ENCODE data around the gene SLC25A45. TPM values are rescaled to one million over a fixed set of nuclear protein-coding genes. Genes with fewer than 3 reads are reported as not detected.
"Not testable (repeated sequence)": the region's sequence is repeated elsewhere in the genome, so short reads cannot be mapped to it uniquely, and the experiment has no call there.

The SLC25A45 gene
- total and polyA plus RNA-seq, 2 donors (not counting 1 experiment from before 2014, with no cell fraction given): 16.4 to 80.6 TPM

DNA sequence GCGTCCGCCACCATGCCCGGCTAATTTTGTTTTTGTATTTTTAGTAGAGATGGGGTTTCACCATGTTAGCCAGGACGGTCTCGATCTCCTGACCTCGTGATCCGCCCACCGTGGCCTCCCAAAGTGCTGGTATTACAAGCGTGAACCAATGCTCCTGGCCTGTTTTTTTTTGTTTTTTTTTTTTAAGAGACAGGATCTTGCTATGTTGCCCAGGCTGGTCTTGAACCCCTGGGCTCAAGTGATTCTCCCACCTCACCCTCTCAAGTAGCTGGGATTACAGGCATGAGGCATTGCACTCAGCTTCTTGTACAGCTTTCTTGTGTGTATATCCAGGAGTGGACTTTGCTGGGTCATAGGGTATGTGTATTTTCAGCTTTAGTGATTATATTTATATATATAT lies 49.9 kb downstream of the SLC25A45 start:
- intact Hi-C loops (cut with micrococcal nuclease): loop anchor here (5.0 kb wide), 1 partner anchor 70 kb away; the partner anchor contains the start of gene POLA2
- not testable (repeated sequence) for H3K4me2 ChIP-seq (replicated peaks; ENCODE audit: low read depth, low read length, poor library complexity, severe bottlenecking); H3K27me3 Mint-ChIP-seq; H3K9me3 ChIP-seq (ENCODE audit: control extremely low read depth in 1 of 3, control insufficient read depth in 2 of 3, insufficient read depth in 1 of 3, low read length in 2 of 3); H3K4me3 ChIP-seq (ENCODE audit: control extremely low read depth in 1 of 5, extremely low read depth in 1 of 5, insufficient read depth in 1 of 5, low read depth in 2 of 5, low read length in 4 of 5); H3K36me3 ChIP-seq (replicated peaks in 1 of 2; ENCODE audit: control extremely low read depth in 1 of 2, control insufficient read depth in 1 of 2, extremely low read depth in 1 of 2, insufficient read depth in 2 of 2, low read length in 1 of 2); H3K27ac ChIP-seq (ENCODE audit: low read length in 2 of 2); H3K27me3 ChIP-seq (replicated peaks in 1 of 4; ENCODE audit: control extremely low read depth in 1 of 4, control insufficient read depth in 3 of 4, insufficient read depth in 4 of 4, low read length in 3 of 4); H2AFZ ChIP-seq (ENCODE audit: insufficient read depth, low read depth, low read length, poor library complexity, severe bottlenecking); ATAC-seq (ENCODE audit: low read depth); H3K9me3 Mint-ChIP-seq (ENCODE audit: insufficient read depth); H3K27ac Mint-ChIP-seq; H3K4me3 Mint-ChIP-seq; H3K9ac ChIP-seq (ENCODE audit: low read length); DNase-seq
- ChIA-PET CTCF (interaction anchor here (0.6 to 12.0 kb wide), 17 partner anchors 12 to 527 kb away, joined by 3 to 214 read pairs (median 5); partner anchors contain the start of genes CDC42EP2, MUS81 and TIGD3), POLR2A (interaction anchor here (0.6 to 2.0 kb wide), 9 partner anchors 17 to 891 kb away, joined by 3 to 13 read pairs (median 5); partner anchors contain the start of gene CDC42EP2)
- peaks cover 38% of the 10 kb centered on the region for H3K79me2 ChIP-seq (ENCODE audit: control insufficient read depth, insufficient read depth, low read length)
- H3K4me1 ChIP-seq (ENCODE audit: control insufficient read depth in 2 of 2, insufficient read depth in 2 of 2, low read length in 2 of 2): peaks cover 30 to 35% of the 10 kb centered on the region in 2 donors
- H4K20me1 ChIP-seq (ENCODE audit: control insufficient read depth, insufficient read depth, low read length, poor library complexity, severe bottlenecking): peaks cover 30% of the 10 kb centered on the region
- 99% methylated on average over 6 of the region's 9 CpGs for WGBS (ENCODE audit: insufficient coverage)
- peaks cover 31% of the 10 kb centered on the region for H3K4me1 Mint-ChIP-seq

DNA sequence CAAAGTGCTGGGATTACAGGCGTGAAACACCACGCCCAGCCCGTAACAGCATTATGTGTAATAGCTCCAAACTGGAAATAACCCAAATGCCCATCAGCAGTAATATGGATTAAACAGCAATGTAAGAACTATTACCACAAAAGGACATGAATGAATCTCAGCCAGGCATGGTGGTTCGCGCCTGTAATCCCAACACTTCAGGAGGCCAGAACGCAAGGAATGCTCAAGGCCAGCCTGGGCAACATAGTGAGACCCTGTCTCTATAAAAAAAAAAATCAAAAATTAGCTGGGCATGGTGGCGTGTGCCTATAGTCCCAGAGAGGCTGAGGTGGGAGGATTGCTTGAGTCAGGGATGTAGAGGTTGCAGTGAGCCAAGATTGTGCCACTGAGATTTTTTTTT lies 51.9 kb downstream of the SLC25A45 start:
- intact Hi-C loops (cut with micrococcal nuclease): loop anchor here (1.0 to 5.0 kb wide), 3 partner anchors 15 to 68 kb away; partner anchors contain the start of gene POLA2
- H3K27me3 ChIP-seq (replicated peaks in 1 of 4; ENCODE audit: control extremely low read depth in 1 of 4, control insufficient read depth in 3 of 4, insufficient read depth in 4 of 4, low read length in 3 of 4): no peaks in the 10 kb centered on the region
- DNase-seq (no peak), ATAC-seq (ENCODE audit: low read depth) (no peak)
- H3K27ac Mint-ChIP-seq: no peak overlapping the region
- peaks cover 19% of the 10 kb centered on the region for H3K79me2 ChIP-seq (ENCODE audit: control insufficient read depth, insufficient read depth, low read length)
- no peak overlapping the region for H3K4me3 ChIP-seq (ENCODE audit: control extremely low read depth in 1 of 5, extremely low read depth in 1 of 5, insufficient read depth in 1 of 5, low read depth in 2 of 5, low read length in 4 of 5)
- H2AFZ ChIP-seq (ENCODE audit: insufficient read depth, low read depth, low read length, poor library complexity, severe bottlenecking): no peak overlapping the region
- ChIA-PET POLR2A (interaction anchor here (0.7 to 1.4 kb wide), 3 partner anchors 15 to 158 kb away, joined by 3 to 7 read pairs (median 6); partner anchors contain the start of gene CDC42EP2), CTCF (interaction anchor here (0.6 to 12.0 kb wide), 31 partner anchors 10 to 486 kb away, joined by 3 to 214 read pairs (median 5); partner anchors contain the start of genes ARL2, CAPN1, CDC42BPG and CDC42EP2)
- no peaks in the 10 kb centered on the region for H3K36me3 ChIP-seq (replicated peaks in 1 of 2; ENCODE audit: control extremely low read depth in 1 of 2, control insufficient read depth in 1 of 2, extremely low read depth in 1 of 2, insufficient read depth in 2 of 2, low read length in 1 of 2)
- no peak overlapping the region for H3K9ac ChIP-seq (ENCODE audit: low read length)
- no peak overlapping the region for H3K4me3 Mint-ChIP-seq
- peaks cover 28% of the 10 kb centered on the region for H3K4me1 Mint-ChIP-seq
- no peaks in the 10 kb centered on the region for H3K9me3 Mint-ChIP-seq (ENCODE audit: insufficient read depth)
- peaks cover 15% of the 10 kb centered on the region for H4K20me1 ChIP-seq (ENCODE audit: control insufficient read depth, insufficient read depth, low read length, poor library complexity, severe bottlenecking)
- H3K27ac ChIP-seq (ENCODE audit: low read length in 2 of 2): no peak overlapping the region
- no peaks in the 10 kb centered on the region for H3K27me3 Mint-ChIP-seq
- WGBS (ENCODE audit: insufficient coverage): 100% methylated on average over 2 of the region's 7 CpGs
- H3K4me2 ChIP-seq (replicated peaks; ENCODE audit: low read depth, low read length, poor library complexity, severe bottlenecking): no peak overlapping the region
- H3K9me3 ChIP-seq (ENCODE audit: control extremely low read depth in 1 of 3, control insufficient read depth in 2 of 3, insufficient read depth in 1 of 3, low read length in 2 of 3): no peaks in the 10 kb centered on the region
- TF ChIP-seq CTCF (IDR thresholded peaks at IDR 0.05) (no peak), EZH2 (IDR thresholded peaks at IDR 0.05; ENCODE audit: borderline replicate concordance, insufficient read depth, low read depth, low read length, poor library complexity, severe bottlenecking) (no peak)
- peaks cover 28 to 34% of the 10 kb centered on the region in 2 donors for H3K4me1 ChIP-seq (ENCODE audit: control insufficient read depth in 2 of 2, insufficient read depth in 2 of 2, low read length in 2 of 2)

All from B cell (primary cell).